Lower leg skin (tissue), 4 donors: ENCODE results near the gene SRP9. TPM values are rescaled to one million over a fixed set of nuclear protein-coding genes. Genes with fewer than 3 reads are reported as not detected.
"Not testable (repeated sequence)": the region's sequence is repeated elsewhere in the genome, so short reads cannot be mapped to it uniquely, and the experiment has no call there.

Source experiments
- DNase-seq, 2 donors: peaks; one replicate each; pipeline ENCODE4 v3.0.0-alpha.2; 2019; ENCODE audit warnings: low spot score in 2 of 2
- H3K4me3 ChIP-seq: fragments of 200-600 bp; sonication (generic); 2 replicates; pipeline ENCODE4 v1.5.1; 2017; ENCODE audit warnings: mild to moderate bottlenecking, low read depth; ENCODE audit not compliant: poor library complexity, severe bottlenecking
- POLR2A ChIP-seq, 2 donors: fragments of 450-650 bp; IDR thresholded peaks; one replicate each; pipeline ENCODE4 v1.6.1; 2016 to 2017; ENCODE audit warnings: antibody characterized with exemption in 2 of 2, mild to moderate bottlenecking in 1 of 2, moderate library complexity in 1 of 2
- WGBS, 2 donors: methylation state at CpG; one replicate each; pipeline ENCODE4 v1.1.5; 2018; 5-methylcytosine and 5-hydroxymethylcytosine counted together
- intact Hi-C: fragments of 100-400 bp; cut with DNase I; formaldehyde crosslinking; loops from one replicate; pipeline ENCODE4 v1.15.0; 2023; ENCODE audit warnings: low total_unique reads
- total RNA-seq, 4 donors: library from RNA; depleted of rRNA; stranded (reverse); fragments of >200 nt; gene quantifications; one replicate each; pipeline ENCODE4 v1.1.0, GENCODE V29; 2016
- TF ChIP-seq, protein P1 (sequence below), 3 donors: fragments of 450-650 bp; IDR thresholded peaks; one replicate each; pipeline ENCODE4 v1.5.1; 2016; ENCODE audit warnings: antibody characterized with exemption in 3 of 3, mild to moderate bottlenecking in 3 of 3, moderate library complexity in 2 of 3

Gene SRP9
- total RNA-seq, 4 donors from 2014 or later: 117 to 191 (median 154) TPM

DNA sequence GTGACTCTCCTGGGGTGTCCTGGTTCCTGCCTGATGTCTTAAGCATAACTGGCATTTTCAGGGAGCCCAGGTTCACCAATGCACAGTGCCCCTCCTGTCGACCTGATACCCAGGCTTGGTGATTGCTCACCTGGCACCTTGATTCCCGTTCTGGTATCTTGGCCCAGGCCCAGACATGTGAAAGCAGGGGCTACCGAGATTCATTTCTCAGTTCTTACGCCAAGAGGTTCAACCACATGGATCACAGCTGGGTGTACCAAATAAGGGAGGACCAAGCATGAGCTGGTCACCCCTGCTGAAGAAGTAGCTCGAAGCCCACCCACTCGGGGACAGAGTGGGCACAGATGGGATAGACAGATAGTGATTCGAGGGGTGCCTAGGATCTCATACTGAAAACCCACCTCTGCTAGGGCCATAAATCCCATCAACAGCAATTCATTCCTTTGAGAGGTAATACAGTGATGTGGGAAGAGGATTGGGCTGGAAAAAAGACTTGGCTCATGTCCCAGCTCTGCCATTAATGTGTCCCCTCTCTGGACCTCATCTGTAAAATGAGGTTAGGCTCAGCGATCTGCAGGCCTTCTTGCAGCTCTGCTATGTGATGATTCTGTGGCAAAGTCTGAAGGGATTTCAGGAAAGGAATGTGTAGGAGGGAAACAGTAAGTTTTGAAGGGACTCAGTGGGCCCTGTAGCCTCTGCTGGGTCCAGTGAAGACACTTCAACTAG is 35.0 kb downstream of the SRP9 start:
- intact Hi-C loops: no loop called here
- DNase-seq: peak in 1 of 2 donors; percentile 84
- WGBS, 2 donors: 59 to 63% methylated on average over 8 of the region's 8 CpGs
- TF ChIP-seq POLR2A (IDR thresholded peaks at IDR 0.05): no peak
- TF ChIP-seq, protein P1, sequence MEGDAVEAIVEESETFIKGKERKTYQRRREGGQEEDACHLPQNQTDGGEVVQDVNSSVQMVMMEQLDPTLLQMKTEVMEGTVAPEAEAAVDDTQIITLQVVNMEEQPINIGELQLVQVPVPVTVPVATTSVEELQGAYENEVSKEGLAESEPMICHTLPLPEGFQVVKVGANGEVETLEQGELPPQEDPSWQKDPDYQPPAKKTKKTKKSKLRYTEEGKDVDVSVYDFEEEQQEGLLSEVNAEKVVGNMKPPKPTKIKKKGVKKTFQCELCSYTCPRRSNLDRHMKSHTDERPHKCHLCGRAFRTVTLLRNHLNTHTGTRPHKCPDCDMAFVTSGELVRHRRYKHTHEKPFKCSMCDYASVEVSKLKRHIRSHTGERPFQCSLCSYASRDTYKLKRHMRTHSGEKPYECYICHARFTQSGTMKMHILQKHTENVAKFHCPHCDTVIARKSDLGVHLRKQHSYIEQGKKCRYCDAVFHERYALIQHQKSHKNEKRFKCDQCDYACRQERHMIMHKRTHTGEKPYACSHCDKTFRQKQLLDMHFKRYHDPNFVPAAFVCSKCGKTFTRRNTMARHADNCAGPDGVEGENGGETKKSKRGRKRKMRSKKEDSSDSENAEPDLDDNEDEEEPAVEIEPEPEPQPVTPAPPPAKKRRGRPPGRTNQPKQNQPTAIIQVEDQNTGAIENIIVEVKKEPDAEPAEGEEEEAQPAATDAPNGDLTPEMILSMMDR (IDR thresholded peaks at IDR 0.05): no peak
- no peak overlapping the region for H3K4me3 ChIP-seq

DNA sequence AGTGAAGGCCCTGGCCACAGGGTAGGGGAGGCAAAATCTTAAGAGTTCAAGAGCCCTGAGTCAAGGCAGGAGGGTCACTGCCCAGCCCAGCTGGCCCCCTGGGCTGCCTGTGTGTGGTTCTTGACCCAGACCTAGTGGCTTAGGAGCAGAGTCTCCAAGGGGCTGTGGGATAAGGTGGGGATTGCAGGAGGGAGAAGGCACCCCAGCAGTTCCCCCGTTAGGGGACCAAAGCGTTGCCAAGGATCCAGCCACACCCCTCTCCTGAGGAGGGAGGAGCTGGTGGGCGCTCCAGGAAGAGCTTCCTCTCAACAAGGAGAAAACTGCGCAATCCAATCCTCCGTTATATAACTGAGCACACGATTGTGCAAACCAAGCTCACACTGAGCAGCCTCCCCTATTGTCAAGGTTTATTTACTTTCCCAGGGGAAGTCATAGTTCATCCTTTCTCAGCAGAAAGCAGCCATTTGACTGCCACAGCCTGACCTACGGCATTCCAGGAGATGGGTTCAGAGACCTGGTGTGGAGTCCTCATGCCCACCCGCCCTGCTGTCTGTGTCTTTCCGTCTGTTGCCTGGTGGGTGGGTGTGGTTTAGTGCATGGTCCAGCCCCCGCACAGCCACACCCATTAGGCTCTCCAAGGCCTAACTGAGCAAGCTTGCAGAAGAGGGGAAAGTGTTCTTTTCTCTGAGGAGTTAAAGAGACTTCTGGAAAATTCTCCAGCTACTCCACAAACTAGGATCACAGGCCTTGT is 35.8 kb downstream of the SRP9 start:
- TF ChIP-seq, protein P1 (IDR thresholded peaks at IDR 0.05): peak in 1 of 3 donors; percentile 67
- no peak for TF ChIP-seq POLR2A (IDR thresholded peaks at IDR 0.05)
- WGBS, 2 donors: 17 to 20% methylated on average over 10 of the region's 10 CpGs
- intact Hi-C loops: no loop called here
- H3K4me3 ChIP-seq: no peak overlapping the region
- DNase-seq: peak; percentile 60 to 92

DNA sequence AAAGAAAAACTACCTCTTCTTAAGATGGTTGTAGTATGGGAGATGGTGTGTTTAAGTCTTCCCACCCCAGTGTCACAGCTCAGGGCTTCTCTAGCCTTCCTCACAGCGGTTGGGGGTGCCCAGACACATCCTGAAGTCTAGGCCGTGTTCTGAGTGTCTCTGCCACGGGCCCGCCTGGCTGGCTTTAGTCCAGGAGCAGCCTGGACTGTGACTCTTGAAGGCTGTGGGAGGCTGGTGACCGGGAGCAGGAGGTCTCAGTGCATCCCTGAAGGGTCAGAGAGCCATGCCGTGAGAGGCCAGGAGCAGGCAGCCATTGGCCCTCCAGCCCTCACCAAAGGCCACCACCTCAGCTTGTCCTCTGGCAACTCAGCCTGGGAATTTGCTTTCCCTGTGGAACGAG is 36.8 kb downstream of the SRP9 start:
- no peak overlapping the region for H3K4me3 ChIP-seq
- no peak for TF ChIP-seq POLR2A (IDR thresholded peaks at IDR 0.05)
- TF ChIP-seq, protein P1 (IDR thresholded peaks at IDR 0.05): no peak
- DNase-seq: peak in 1 of 2 donors; percentile 86
- intact Hi-C loops: no loop called here
- 45 to 65% methylated on average over 6 of the region's 7 CpGs for WGBS, 2 donors

DNA sequence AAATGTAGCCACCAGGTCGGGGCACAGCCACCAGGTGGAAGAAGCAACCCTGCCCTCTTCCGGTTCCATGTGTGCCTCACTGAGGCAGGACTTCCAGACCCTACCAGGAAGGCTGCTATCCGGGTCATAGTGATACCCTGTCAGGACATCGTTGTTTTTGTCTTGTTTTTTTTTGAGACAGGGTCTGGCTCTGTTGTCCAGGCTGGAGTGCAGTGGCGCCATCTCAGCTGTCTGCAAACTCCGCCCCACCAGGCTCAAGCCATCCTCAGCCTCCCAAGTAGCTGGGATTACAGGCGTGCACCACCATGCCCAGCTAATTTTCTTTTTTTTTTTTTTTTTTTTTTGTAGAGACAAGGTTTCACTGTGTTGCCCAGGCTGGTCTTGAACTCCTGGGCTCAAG is 37.5 kb downstream of the SRP9 start:
- DNase-seq, intact Hi-C loops, H3K4me3 ChIP-seq: not testable (repeated sequence)
- 80 to 88% methylated on average over 7 of the region's 7 CpGs for WGBS, 2 donors

DNA sequence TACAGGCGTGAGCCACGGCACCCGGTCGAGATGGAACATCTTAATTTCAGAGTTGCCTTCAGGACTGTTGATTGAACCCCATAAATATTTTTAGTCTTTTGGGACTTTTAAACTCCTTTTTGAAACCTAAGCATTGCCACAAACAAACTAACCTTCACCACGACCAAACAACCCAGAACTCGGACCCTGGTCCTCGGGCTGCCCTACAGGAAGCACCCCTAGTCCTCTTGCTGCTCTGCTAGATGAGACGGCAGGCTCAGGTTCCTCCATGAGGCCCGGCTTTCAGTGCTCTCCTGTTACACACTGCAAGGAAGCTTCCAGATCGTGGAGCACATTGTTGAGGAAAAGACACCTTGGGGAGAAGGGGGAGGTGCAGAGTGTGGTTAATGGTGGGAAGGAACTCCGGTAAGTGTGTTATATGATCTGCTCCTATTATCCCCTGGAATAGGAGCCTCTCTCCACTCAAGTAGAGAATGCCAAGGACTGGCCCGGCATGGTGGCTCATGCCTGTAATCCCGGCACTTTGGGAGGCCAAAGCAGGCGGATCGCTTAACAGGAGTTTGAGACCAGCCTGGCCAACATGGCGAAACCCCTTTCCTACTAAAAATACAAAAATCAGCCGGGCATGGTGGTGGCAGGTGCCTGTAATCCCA is 38.0 kb downstream of the SRP9 start:
- WGBS, 2 donors: 89 to 93% methylated on average over 17 of the region's 17 CpGs
- DNase-seq: peak in 1 of 2 donors; percentile 70
- TF ChIP-seq, protein P1 (IDR thresholded peaks at IDR 0.05): no peak
- no peak for TF ChIP-seq POLR2A (IDR thresholded peaks at IDR 0.05)
- H3K4me3 ChIP-seq: no peak overlapping the region
- intact Hi-C loops: no loop called here
